Raji (cell line): ENCODE data around the gene SCAMP2.

Experiments used
- POLR2A ChIP-seq: IDR thresholded peaks from 2 replicates; pipeline ENCODE4 v1.6.1; 2011; ENCODE audit warnings: low read depth, low read length, control low read depth; ENCODE audit not compliant: insufficient read depth

SCAMP2 gene

GRCh38 chr15:74804935-74805334, 68.2 kb downstream of the SCAMP2 start:
- TF ChIP-seq POLR2A, result no peak

DNA sequence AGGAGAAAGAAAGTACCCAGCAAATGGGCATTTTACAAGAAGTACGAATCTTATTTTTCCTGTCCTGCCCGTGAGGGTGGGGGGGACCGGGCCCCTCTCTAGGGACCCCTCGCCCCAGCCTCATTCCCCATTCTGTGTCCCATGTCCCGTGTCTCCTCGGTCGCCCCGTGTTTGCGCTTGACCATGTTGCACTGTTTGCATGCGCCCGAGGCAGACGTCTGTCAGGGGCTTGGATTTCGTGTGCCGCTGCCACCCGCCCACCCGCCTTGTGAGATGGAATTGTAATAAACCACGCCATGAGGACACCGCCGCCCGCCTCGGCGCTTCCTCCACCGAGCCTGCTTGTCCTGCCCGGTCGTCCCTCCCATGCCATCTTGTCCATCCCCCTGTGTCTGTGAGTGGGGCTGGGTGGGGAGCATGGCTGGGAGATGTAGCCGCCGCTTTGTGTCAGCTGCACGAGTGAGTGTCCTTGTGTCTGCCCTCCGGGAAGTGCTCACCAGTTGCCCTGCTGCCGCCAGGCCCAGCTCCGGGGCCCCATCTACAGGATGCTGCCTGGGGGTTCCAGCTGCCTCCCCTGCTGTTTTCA, 70.2 kb downstream of the SCAMP2 start:
- no peak for TF ChIP-seq POLR2A

DNA sequence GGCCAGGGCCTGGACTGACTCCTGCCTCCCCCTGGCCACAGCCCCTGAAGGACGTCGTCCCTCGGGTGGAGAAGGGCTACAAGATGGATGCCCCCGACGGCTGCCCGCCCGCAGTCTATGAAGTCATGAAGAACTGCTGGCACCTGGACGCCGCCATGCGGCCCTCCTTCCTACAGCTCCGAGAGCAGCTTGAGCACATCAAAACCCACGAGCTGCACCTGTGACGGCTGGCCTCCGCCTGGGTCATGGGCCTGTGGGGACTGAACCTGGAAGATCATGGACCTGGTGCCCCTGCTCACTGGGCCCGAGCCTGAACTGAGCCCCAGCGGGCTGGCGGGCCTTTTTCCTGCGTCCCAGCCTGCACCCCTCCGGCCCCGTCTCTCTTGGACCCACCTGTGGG, 70.9 kb downstream of the SCAMP2 start:
- TF ChIP-seq POLR2A, result no peak

- no peak for TF ChIP-seq POLR2A
Observed at GRCh38 chr15:74801311-74801997, 71.7 kb downstream of the SCAMP2 start.

GRCh38 chr15:74800559-74801094, 72.5 kb downstream of the SCAMP2 start:
- TF ChIP-seq POLR2A, result no peak

- TF ChIP-seq POLR2A, result no peak
Observed at GRCh38 chr15:74799856-74800558, 73.2 kb downstream of the SCAMP2 start.

- 0 out of 2 replicates have a peak, but pooled peaks have one; percentile 29 for TF ChIP-seq POLR2A
Observed at GRCh38 chr15:74799255-74799855, 73.8 kb downstream of the SCAMP2 start.

GRCh38 chr15:74798388-74799254, 74.5 kb downstream of the SCAMP2 start:
- no peak for TF ChIP-seq POLR2A

GRCh38 chr15:74795966-74796625, 77.1 kb downstream of the SCAMP2 start:
- TF ChIP-seq POLR2A, result no peak

GRCh38 chr15:74794970-74795349, 78.2 kb downstream of the SCAMP2 start:
- TF ChIP-seq POLR2A, result no peak

DNA sequence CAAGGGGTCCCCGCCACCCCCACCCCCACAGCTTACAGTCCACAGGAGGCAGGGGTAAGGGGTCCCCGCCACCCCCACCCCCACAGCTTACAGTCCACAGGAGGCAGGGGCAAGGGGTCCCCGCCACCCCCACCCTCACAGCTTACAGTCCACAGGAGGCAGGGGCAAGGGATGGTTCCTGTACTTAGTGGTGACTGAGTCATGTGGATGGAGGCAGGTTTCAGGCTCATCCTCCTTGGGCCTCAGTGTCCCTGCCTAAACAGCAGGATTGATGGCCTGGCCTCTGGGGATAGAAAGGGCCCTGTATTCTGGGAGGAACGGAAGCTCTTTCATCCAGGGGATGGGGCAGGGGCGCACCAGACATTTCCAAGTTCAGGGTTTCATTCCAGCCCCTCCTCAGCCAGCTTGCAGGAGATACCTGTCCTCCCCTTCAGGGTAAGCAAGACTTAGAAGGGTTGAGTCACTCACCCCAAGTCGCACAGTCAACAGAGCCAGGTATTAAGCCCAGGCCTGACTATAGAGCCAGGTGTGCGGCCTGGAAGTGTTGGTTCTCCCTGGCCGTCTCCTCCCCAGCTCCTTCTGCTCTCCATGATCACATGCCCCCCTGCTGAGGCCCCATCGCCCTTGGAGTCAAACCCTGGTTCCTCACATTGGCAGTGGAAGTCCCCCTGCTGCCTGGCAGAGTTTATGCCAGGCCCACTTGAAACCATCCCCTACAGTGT, 78.8 kb downstream of the SCAMP2 start:
- no peak for TF ChIP-seq POLR2A
